ENCODE results near the gene SRSF10.
A peak's percentile ranks its signal among the peaks of the same experiment; 100 is the strongest.

The SRSF10 gene

DNA sequence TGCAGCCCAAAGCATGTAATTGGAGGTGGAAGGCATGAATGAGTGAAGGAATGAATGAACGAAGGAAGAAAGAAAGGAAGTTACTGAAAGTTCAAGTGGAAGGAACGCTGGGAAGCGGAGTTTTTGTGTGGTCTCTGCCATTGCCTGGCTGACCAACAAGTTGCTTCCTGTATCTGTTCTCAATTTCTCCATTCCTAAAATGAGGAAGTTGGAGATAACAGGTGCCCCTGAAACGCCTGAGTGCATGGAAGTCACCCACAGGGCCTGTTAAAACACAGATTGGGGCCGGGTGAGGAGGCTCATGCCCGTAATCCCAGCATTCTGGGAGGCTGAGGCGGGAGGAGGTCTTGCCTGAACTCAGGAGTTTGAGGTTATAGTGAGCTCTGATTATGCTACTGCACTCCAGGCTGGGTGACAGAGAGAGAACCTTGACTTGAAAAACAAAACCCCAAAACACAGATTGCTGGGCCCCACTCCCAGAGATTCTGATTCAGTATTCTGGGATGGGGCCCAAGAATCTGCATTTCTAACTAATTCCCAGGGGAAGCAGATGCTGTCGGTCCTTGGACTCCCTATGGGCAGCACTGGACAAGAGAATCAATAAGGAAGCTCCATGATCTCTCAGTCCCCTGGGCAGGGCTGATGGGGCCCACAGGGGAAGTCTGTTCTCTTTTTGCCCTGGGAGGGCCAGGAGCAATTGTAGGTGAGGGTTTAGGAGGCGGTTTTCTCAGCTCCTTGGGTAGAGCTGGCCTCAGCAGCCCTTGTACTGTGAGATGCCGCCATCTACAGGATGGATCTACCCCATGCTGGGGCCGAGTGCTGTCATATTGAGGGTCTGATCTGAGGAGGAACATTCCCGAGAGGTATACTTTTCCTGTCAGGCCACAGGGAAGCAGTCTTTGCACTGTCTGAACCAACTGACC, 63.7 kb downstream of the SRSF10 start (continued):
- TF ChIP-seq TSHZ1 (tag by site-specific recombination; IDR thresholded peaks at IDR 0.05; ENCODE audit: borderline replicate concordance) = no peak
- peak; percentile 82 for TF ChIP-seq ZNF654 (tag by site-specific recombination; IDR thresholded peaks at IDR 0.05; ENCODE audit: low read depth)
- no peak for TF ChIP-seq ZNF76 (tag by site-specific recombination; IDR thresholded peaks at IDR 0.05; ENCODE audit: borderline replicate concordance, low read depth)
- TF ChIP-seq GLIS1 (tag by site-specific recombination; IDR thresholded peaks at IDR 0.05) = peak; percentile 48
- peak; percentile 55 for TF ChIP-seq ZNF600 (tag by site-specific recombination; IDR thresholded peaks at IDR 0.05)

DNA sequence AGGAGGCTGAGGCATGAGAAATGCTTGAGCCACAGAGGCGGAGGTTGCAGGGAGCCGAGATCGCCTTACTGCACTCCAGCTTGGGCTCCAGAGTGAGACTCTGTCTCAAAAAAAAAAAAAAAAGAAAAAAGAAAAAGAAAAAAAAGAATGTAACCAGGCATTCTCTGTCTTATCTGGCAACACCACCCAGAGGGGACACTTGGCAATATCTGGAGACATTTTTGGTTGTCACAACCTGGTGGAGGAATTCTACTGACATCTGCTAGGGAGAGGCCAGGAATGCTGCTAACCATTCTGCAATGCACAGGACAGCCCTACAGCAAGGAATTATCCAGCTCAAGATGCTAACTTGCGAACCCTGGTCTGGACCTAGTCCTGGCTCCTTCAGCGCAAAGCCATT, 64.7 kb downstream of the SRSF10 start:
- ChIA-PET CTCF (interaction anchor here (1.0 to 2.8 kb wide), 5 partner anchors 19 to 144 kb away, joined by 4 to 33 read pairs (median 7); no protein-coding TSS in a partner anchor), POLR2A (no interaction called here)
- Histone ChIP-seq H3K4me3 (ENCODE audit: low read depth, low read length) (no peak overlapping the region), H3K4me1 (ENCODE audit: control insufficient read depth, insufficient read depth, low read length) (no peaks in the 10 kb centered on the region), H3K27ac (ENCODE audit: extremely low read depth, low read depth, low read length) (no peak overlapping the region), H3K36me3 (ENCODE audit: control insufficient read depth in 2 of 2, insufficient read depth in 1 of 2, low read length in 2 of 2) (no peaks in the 10 kb centered on the region), H3K9me3 (ENCODE audit: control insufficient read depth, insufficient read depth, low read depth, low read length) (no peaks in the 10 kb centered on the region)
- TF ChIP-seq, protein P1, sequence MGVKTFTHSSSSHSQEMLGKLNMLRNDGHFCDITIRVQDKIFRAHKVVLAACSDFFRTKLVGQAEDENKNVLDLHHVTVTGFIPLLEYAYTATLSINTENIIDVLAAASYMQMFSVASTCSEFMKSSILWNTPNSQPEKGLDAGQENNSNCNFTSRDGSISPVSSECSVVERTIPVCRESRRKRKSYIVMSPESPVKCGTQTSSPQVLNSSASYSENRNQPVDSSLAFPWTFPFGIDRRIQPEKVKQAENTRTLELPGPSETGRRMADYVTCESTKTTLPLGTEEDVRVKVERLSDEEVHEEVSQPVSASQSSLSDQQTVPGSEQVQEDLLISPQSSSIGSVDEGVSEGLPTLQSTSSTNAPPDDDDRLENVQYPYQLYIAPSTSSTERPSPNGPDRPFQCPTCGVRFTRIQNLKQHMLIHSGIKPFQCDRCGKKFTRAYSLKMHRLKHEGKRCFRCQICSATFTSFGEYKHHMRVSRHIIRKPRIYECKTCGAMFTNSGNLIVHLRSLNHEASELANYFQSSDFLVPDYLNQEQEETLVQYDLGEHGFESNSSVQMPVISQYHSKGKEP (tag by site-specific recombination; IDR thresholded peaks at IDR 0.05) = no peak
- TF ChIP-seq, protein P2, sequence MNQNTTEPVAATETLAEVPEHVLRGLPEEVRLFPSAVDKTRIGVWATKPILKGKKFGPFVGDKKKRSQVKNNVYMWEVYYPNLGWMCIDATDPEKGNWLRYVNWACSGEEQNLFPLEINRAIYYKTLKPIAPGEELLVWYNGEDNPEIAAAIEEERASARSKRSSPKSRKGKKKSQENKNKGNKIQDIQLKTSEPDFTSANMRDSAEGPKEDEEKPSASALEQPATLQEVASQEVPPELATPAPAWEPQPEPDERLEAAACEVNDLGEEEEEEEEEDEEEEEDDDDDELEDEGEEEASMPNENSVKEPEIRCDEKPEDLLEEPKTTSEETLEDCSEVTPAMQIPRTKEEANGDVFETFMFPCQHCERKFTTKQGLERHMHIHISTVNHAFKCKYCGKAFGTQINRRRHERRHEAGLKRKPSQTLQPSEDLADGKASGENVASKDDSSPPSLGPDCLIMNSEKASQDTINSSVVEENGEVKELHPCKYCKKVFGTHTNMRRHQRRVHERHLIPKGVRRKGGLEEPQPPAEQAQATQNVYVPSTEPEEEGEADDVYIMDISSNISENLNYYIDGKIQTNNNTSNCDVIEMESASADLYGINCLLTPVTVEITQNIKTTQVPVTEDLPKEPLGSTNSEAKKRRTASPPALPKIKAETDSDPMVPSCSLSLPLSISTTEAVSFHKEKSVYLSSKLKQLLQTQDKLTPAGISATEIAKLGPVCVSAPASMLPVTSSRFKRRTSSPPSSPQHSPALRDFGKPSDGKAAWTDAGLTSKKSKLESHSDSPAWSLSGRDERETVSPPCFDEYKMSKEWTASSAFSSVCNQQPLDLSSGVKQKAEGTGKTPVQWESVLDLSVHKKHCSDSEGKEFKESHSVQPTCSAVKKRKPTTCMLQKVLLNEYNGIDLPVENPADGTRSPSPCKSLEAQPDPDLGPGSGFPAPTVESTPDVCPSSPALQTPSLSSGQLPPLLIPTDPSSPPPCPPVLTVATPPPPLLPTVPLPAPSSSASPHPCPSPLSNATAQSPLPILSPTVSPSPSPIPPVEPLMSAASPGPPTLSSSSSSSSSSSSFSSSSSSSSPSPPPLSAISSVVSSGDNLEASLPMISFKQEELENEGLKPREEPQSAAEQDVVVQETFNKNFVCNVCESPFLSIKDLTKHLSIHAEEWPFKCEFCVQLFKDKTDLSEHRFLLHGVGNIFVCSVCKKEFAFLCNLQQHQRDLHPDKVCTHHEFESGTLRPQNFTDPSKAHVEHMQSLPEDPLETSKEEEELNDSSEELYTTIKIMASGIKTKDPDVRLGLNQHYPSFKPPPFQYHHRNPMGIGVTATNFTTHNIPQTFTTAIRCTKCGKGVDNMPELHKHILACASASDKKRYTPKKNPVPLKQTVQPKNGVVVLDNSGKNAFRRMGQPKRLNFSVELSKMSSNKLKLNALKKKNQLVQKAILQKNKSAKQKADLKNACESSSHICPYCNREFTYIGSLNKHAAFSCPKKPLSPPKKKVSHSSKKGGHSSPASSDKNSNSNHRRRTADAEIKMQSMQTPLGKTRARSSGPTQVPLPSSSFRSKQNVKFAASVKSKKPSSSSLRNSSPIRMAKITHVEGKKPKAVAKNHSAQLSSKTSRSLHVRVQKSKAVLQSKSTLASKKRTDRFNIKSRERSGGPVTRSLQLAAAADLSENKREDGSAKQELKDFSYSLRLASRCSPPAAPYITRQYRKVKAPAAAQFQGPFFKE (tag by site-specific recombination; IDR thresholded peaks at IDR 0.05; ENCODE audit: borderline replicate concordance) = no peak
- no peak for TF ChIP-seq ZNF530 (tag by site-specific recombination; IDR thresholded peaks at IDR 0.05; ENCODE audit: low read depth)
- TF ChIP-seq MEIS1 (CRISPR knock-in tag; IDR thresholded peaks at IDR 0.05; ENCODE audit: borderline replicate concordance) = no peak
- no peak for TF ChIP-seq ZNF585B (tag by site-specific recombination; IDR thresholded peaks at IDR 0.05)
- no peak for TF ChIP-seq ZNF777 (tag by site-specific recombination; IDR thresholded peaks at IDR 0.05; ENCODE audit: borderline replicate concordance)
- no peak for TF ChIP-seq ZBTB49 (tag by site-specific recombination; IDR thresholded peaks at IDR 0.05; ENCODE audit: low read depth)
- no peak for TF ChIP-seq YY2 (tag by site-specific recombination; IDR thresholded peaks at IDR 0.05)
- no peak for TF ChIP-seq ZNF776 (tag by site-specific recombination; IDR thresholded peaks at IDR 0.05; ENCODE audit: borderline replicate concordance)
- TF ChIP-seq ZNF311 (tag by site-specific recombination; IDR thresholded peaks at IDR 0.05; ENCODE audit: borderline replicate concordance) = no peak
- TF ChIP-seq BCL11B (tag by site-specific recombination; IDR thresholded peaks at IDR 0.05; ENCODE audit: low read depth) = no peak
- no peak for TF ChIP-seq ZNF621 (tag by site-specific recombination; IDR thresholded peaks at IDR 0.05)
- TF ChIP-seq ZNF10 (tag by site-specific recombination; IDR thresholded peaks at IDR 0.05) = no peak
- no peak for TF ChIP-seq ZNF639 (tag by site-specific recombination; IDR thresholded peaks at IDR 0.05)
